ENCODE data around the gene MATN4.

GRCh38 chr20:45325371-45325770 is 17.3 kb upstream of the MATN4 start:
- TF ChIP-seq POLR2AphosphoS5 (IDR thresholded peaks at IDR 0.05; ENCODE audit: low read depth) (no peak), JUNB (IDR thresholded peaks at IDR 0.05; ENCODE audit: unreplicated experiment) (no peak), CTCF (conservative IDR thresholded peaks at IDR 0.05; ENCODE audit: low read depth in 2 of 2) (no peak), EZH2phosphoT487 (IDR thresholded peaks at IDR 0.05; ENCODE audit: unreplicated experiment) (no peak), STAT1 (IDR thresholded peaks at IDR 0.05; ENCODE audit: unreplicated experiment) (no peak), EZH2 (IDR thresholded peaks at IDR 0.05; ENCODE audit: low read depth, unreplicated experiment) (no peak), REST (IDR thresholded peaks at IDR 0.05; ENCODE audit: unreplicated experiment) (no peak), ETS1 (IDR thresholded peaks at IDR 0.05) (no peak), ZNF114 (CRISPR knock-in tag; IDR thresholded peaks at IDR 0.05) (no peak), CREB1 (CRISPR knock-in tag; IDR thresholded peaks at IDR 0.05; ENCODE audit: low read depth) (no peak), NANOG (IDR thresholded peaks at IDR 0.05; ENCODE audit: borderline replicate concordance) (no peak), ZNF462 (CRISPR knock-in tag; IDR thresholded peaks at IDR 0.05) (no peak), ZNF331 (CRISPR knock-in tag; IDR thresholded peaks at IDR 0.05; ENCODE audit: low read depth) (no peak)

Data from GM23338 (cell line).